NCI-H1092 (cell line): ENCODE data around the gene CDHR3.
"Not testable (repeated sequence)": the region's sequence is repeated elsewhere in the genome, so short reads cannot be mapped to it uniquely, and the experiment has no call there.

Experiments
- DNase-seq: peaks from one replicate; lab custom pipeline; 2025; lab: John Stamatoyannopoulos, UW

Gene CDHR3

DNA sequence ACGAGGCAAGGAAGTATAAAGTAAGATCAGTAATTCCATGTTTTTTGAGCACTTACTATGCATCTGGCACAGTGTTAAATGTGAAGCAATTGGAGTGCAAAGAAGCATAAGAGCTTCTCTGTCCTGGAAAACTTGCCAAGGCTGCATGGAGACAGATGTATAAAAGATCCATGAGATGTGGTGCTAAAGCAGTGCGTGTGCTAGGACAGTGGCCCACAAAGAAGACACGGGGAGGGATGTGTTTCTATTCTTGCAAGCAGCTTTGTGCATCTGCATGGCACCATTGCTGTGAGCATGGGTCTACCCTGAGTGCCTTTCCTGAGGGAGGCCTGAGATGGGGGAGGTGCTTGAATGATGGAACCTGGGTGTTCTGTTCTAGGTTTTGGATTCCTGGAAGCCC is 5.1 kb upstream of the CDHR3 start:
- DNase-seq, result no peak

GRCh38 chr7:105962353-105962752 is 711 bp upstream of the CDHR3 start:
- no peak for DNase-seq

- no peak for DNase-seq
Observed at GRCh38 chr7:105971845-105972244, 8.8 kb downstream of the CDHR3 start.

- DNase-seq, result no peak
Observed at GRCh38 chr7:105972276-105972675, 9.2 kb downstream of the CDHR3 start.

DNA sequence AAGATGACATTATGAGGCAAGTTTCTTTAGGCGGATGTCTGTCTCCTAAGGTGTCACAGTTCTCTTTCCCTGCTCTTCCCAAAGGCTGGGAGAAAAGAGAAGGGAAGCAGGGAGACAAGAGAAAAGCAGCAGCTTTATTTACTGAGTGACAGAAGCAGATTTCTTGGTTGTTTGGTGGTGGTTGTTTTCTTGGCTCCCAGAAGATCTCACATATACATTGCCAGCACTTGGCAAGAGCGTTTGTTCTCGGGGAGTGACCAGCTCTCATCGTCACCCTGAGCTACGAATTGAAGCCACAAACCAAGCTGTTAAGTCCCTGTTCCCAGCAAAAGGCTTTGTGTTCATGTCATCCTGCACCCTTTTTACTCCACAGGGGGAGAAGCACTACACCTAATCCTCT is 11.4 kb downstream of the CDHR3 start:
- DNase-seq, result no peak

GRCh38 chr7:105975770-105976417 is 12.8 kb downstream of the CDHR3 start:
- no peak for DNase-seq

DNA sequence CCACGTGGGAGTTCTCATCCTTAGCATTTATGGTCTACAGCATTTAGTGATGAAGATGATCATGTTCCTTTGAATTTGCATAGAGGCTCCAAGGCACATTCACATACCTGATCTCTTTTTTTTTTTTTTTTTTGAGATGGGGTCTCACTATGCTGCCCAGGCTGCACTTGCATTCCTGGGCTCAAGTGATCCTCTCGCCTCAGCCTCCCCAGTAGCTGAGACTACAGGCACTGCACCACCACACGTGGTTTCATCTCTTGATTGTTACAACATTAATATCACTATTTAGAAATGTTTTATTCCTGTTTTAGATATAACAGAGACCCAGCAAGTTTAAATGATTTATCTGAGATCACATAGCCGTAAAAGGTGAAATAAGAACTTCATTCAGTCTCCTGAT is 13.8 kb downstream of the CDHR3 start:
- no peak for DNase-seq

GRCh38 chr7:105978035-105978434 is 15.0 kb downstream of the CDHR3 start:
- DNase-seq, result no peak

- DNase-seq, result no peak
Observed at GRCh38 chr7:105978974-105979373, 15.9 kb downstream of the CDHR3 start.

DNA sequence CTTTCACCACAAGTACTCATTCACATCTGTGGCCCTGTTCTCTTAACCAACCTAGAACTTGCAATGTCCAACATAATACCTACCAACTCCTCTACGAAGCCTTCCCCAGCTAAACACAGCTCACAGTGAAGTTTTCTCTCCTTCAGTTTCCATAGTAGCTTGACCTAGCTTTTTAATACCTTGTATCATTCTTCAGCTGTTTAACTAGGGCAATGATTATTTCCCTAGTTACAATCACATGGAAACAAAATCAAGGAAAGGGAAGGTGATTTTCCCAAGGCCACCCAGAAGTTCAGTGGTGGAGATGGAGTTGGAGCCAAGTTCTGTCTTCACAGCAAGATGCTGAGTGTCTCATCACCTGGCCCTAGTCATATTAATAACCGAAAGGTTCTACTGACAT is 16.3 kb downstream of the CDHR3 start:
- no peak for DNase-seq

GRCh38 chr7:105980645-105981396 is 17.8 kb downstream of the CDHR3 start:
- DNase-seq, result peak; percentile 17

- no peak for DNase-seq
Observed at GRCh38 chr7:105982388-105982787, 19.3 kb downstream of the CDHR3 start.

DNA sequence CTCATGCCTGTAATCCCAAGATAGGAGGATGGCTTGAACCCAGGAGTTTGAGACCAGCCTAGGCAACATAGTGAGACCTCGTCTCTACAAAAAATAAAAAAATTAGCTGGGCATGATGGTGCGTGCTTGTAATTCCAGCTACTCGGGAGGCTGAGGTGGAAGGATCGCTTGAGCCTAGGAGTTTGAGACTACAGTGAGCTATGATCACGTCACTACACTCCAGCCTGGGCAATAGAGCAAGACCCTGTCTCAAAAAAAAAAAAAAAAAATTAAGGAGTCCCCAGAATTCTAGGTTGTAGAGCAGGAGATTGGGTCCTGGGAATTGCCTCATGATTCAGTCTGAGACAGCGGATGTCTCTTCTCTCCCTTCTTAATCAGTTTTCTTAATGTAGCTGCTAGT is 21.7 kb downstream of the CDHR3 start:
- DNase-seq, result not testable (repeated sequence)

GRCh38 chr7:105985229-105985628 is 22.2 kb downstream of the CDHR3 start:
- DNase-seq, result no peak

DNA sequence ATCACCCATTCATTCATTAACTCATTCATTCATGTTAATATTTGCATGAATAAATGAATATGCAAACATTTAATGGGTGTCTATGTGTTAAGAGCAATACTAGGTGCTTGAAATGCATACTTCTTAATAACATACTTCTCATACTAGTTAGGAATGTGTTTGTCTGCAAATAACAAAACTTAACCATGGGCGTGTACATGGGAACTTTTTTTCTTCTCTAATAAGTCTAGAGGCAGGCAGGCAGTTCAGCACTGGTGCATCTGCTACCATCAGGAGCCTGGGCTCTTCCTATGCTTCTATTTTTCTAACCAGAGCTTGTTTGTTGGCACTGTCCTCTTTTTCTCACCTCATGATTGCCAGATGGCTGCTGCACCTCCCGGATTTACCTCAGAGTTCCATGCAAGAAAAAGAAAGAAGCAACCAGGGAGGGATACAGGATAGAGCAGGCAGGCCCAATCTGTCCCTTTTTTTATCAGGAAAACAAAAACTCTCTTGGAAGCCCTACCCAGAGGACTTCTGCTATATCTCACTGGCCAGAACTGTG is 22.7 kb downstream of the CDHR3 start:
- DNase-seq, result no peak

DNA sequence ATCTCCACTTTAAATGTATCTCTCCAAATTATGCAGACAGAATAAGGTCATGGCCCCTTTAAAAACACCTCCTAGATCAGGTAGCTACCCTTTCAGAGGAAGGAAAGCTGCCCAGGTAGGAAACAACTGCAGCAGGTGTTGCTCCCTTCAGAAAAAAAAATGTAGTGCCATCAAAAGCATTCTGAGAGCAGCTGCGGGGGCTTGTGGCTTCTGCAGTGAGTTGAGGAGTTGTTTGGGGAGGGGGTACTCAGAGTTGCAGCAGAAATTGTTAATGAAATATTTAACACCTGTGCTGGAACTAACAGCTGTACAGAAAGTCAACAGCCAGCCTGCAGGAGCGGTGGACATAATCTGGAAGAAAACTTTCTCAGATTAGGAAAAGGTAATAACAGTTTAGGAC is 24.0 kb downstream of the CDHR3 start:
- no peak for DNase-seq

DNA sequence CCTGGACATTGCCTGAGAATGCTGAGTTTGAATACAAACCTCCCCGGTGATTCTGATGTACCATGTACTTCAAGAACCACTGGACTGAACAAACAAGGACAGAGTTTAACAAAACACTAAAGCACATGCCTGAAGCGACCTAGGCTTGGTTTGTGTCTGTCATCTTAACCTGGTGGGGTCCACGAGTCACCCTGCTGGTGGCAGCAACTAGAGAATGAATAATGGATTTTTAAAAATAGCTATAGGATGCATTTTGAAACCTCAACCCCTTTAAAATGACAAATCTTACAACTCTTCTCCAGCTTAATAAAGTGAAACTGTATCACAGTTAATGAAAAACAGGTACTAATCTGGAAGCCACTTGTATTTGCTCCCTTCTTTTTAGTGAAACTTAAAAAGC is 25.2 kb downstream of the CDHR3 start:
- no peak for DNase-seq

DNA sequence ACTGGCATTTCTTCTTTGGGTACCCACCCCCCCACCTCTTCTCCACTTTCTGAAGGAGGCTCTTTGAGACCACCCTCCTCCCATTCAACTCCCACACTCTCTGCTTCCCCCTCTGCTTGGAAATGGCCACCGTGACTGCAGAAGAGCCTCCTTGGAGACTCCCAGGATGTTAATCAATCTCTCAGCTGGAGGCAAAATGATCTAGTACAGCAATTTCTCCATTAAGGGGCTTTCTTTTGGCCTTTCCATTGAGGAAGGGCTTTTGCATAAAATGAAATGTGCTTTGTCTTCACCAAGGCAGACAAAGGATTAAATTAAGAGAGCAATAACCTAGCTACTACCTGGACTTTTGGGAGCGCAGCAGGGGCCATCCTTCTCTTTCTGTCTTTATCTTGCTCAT is 26.1 kb downstream of the CDHR3 start:
- no peak for DNase-seq

- no peak for DNase-seq
Observed at GRCh38 chr7:105989686-105990085, 26.6 kb downstream of the CDHR3 start.

DNA sequence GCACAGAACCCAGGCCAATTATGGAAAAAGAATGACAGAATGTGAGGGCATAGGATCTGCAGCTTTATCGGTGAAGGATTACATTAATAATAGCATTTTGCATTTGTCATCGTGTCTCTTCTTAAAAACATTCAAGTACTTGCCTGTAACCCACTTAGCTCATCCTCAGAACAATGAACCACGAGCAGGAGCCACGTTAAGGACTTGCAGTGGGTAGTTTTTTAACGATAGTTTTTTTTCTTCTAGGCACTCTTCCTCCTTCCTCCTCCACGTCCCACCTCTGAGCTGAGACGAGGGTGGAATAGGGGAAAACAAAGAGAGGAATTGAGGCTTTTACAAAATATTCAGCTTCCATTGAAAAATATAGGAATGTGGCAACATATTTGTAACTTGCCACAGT is 27.1 kb downstream of the CDHR3 start:
- DNase-seq, result no peak

DNA sequence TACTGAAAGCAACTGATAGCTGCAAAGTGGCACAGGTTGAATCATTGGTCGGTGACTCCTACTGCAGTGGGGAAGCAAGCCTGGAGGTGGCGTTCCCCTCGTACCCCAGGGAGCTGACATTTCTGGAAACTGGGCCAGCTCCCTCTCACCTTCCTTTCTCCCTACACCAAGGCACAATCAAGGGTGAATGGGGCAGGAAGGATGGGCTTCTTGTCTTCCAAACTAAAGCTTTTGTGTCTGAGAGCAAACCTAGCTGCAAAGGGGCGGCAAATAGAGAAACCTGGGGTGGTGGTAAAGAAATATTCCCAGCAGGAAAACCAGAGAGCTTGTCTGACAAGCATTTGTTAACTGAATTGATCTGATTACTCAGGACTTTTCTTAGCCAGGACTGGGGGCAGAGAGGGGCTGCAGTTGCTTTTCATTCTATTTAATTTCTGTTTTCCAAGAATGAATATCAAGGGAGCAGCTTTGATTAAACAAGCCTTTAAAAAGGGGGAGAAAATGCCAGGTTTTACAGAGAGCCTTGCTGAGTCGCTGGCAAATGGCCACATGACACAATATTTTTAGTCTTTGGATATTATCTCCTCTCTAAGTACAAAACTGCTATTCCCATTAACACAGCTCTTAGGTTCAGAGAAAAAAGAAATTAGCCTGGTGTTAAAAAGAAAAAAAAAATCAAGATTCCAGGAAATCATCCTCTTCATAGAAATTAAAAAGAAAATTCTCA is 27.8 kb downstream of the CDHR3 start:
- DNase-seq, result peak; percentile 13

- no peak for DNase-seq
Observed at GRCh38 chr7:105992905-105993304, 29.8 kb downstream of the CDHR3 start.
